Kidney epithelial cell (primary cell): ENCODE measurements around the gene SOCS1. TPM values are rescaled to one million over a fixed set of nuclear protein-coding genes. Genes with fewer than 3 reads are reported as not detected.

Experiments used
- DNase-seq: peaks from one replicate; pipeline ENCODE4 v3.0.0-alpha.2; 2010; ENCODE audit warnings: low read depth
- H3K27me3 ChIP-seq: 2 replicates; pipeline ENCODE4 v1.6.0; 2011; ENCODE audit warnings: low read length; ENCODE audit not compliant: control insufficient read depth, insufficient read depth
- H3K36me3 ChIP-seq: 2 replicates; pipeline ENCODE4 v1.5.1; 2011; ENCODE audit warnings: low read length; ENCODE audit not compliant: control insufficient read depth, insufficient read depth
- H3K4me3 ChIP-seq: 2 replicates; pipeline ENCODE4 v1.5.1; 2011; ENCODE audit warnings: low read depth, mild to moderate bottlenecking, control low read depth, low read length
- total RNA-seq: library from RNA; depleted of rRNA; stranded (reverse); fragments of >200 nt; gene quantifications from 2 replicates; pipeline ENCODE4 v1.2.3, GENCODE V29; 2015
- TF ChIP-seq, protein P1 (sequence below): IDR thresholded peaks from 2 replicates; pipeline ENCODE4 v1.5.1; 2011; ENCODE audit warnings: mild to moderate bottlenecking, moderate library complexity, low read length, control low read depth, inconsistent platforms; ENCODE audit not compliant: insufficient read depth, poor library complexity, severe bottlenecking

The SOCS1 gene
- total RNA-seq, 1 donor from 2014 or later: 1.2 TPM

DNA sequence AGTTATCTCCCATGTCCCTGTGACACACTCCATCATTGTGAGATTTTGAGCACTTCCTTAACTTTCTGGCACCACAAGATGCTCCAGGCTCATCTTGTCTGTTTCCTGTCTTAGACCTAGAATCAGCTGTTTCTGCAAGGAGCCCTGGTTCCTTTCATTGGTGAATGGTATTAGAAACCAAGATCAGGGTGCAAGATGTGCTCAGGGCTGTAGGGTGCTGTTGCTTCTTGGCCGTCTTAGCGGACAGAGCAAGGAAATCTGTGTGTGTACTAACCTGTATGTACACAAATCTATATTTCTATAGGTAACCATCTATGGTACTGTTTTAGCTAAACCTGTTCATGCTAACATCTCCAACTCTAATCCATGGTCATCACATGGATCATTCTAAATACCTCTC, 33.2 kb upstream of the SOCS1 start:
- H3K27me3 ChIP-seq: no peaks in the 10 kb centered on the region
- TF ChIP-seq, protein P1, sequence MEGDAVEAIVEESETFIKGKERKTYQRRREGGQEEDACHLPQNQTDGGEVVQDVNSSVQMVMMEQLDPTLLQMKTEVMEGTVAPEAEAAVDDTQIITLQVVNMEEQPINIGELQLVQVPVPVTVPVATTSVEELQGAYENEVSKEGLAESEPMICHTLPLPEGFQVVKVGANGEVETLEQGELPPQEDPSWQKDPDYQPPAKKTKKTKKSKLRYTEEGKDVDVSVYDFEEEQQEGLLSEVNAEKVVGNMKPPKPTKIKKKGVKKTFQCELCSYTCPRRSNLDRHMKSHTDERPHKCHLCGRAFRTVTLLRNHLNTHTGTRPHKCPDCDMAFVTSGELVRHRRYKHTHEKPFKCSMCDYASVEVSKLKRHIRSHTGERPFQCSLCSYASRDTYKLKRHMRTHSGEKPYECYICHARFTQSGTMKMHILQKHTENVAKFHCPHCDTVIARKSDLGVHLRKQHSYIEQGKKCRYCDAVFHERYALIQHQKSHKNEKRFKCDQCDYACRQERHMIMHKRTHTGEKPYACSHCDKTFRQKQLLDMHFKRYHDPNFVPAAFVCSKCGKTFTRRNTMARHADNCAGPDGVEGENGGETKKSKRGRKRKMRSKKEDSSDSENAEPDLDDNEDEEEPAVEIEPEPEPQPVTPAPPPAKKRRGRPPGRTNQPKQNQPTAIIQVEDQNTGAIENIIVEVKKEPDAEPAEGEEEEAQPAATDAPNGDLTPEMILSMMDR: no peak

DNA sequence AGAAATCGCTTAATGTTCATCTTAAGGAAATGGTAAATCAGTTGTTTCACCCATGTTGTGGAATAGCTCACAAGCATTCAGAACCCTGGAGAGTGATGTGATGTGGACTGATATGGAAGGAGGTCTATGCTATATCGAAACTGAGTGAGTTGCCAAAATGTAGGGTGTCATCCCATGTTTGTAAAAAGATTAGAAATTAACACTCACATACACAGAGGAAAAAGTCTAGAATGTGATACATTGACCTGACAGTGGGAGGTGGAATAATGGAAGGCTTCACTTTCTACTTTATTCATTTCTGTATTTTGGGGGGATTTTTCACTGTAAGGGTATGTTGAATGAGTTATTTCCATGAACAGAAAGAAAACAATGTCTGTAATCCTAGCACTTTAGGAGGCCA, 29.8 kb upstream of the SOCS1 start:
- Histone ChIP-seq H3K27me3 (no peaks in the 10 kb centered on the region), H3K4me3 (no peak overlapping the region), H3K36me3 (no peaks in the 10 kb centered on the region)
- TF ChIP-seq, protein P1: no peak
- no peak for DNase-seq

More for the DNA sequence above, 33.2 kb upstream of the SOCS1 start:
- DNase-seq: no peak
- Histone ChIP-seq H3K36me3 (no peaks in the 10 kb centered on the region), H3K4me3 (no peak overlapping the region)

DNA sequence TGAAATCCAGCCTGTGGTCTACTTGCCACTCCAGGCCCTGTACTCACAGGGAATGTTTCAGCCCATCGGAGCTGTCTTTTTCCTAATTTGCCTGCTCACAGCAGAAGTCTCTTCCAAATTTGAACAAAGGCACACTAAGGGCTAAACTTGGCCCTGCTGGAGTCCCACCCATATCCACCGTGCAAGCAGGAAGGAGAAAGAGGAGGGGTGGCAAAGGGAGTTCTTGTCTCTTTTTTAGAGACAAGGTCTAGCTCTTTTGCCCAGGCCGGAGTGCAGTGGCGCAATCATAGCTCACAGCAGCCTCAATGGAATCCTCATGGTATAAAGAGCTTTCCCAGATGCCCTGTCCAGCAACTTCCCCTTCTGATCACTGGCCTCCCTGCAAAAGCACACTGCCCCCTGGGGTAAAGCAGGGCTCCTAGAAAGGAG, 27.8 kb upstream of the SOCS1 start:
- H3K36me3 ChIP-seq: no peaks in the 10 kb centered on the region
- H3K4me3 ChIP-seq: no peak overlapping the region
- TF ChIP-seq, protein P1: no peak
- no peak for DNase-seq
- H3K27me3 ChIP-seq: no peaks in the 10 kb centered on the region

DNA sequence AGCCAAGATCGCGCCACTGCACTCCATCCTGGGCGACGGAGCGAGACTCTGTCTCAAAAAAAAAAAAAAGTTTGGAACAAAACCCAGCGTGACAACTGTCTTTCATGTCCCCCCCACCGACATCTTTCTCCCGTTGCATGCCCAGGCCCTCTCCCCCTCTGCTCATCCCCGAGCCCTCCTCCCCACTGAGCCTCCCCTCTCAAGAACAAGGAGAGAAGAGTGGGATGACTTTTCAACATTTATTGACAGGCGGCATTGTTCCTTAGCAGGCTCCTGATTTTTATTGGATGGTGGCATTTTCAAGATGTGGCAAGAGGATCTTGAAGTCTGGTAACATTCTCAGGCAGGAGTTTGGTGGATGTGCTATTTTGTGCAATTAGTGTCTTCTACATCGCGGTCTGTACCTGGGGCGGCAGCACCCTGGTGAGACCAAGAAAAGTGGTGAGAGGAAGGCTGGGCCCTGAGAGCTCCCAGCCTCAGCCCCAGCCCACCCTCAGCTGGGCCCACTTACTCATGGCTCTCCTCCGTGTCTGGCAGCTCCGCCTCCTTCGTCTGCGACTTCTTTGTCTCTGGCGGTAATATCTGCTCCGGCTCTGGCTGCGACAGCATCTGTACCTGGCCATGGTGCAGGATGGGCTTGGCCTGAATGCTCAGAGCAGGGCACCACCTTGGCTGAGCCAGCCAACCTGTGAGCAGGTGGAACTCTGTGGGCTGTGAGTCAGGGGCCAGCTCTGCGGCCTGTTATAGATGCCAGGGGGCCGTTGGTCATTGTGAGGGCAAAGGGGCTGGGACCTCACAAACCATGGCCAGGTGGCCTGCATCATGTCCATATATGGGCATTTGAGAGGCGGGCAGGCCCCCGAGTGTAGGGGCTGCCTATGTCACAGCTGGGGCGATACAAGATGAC, 24.9 kb upstream of the SOCS1 start, which contains the start of gene PRM1:
PRM1 (minus strand) TSS at position 715 of the 907 bp plus-strand sequence; CDS start at position 623, 92 bp downstream.
- TF ChIP-seq, protein P1: no peak
- Histone ChIP-seq H3K36me3 (no peaks in the 10 kb centered on the region), H3K27me3 (no peaks in the 10 kb centered on the region), H3K4me3 (no peak within 1 kb of the TSS)
- no peak for DNase-seq

DNA sequence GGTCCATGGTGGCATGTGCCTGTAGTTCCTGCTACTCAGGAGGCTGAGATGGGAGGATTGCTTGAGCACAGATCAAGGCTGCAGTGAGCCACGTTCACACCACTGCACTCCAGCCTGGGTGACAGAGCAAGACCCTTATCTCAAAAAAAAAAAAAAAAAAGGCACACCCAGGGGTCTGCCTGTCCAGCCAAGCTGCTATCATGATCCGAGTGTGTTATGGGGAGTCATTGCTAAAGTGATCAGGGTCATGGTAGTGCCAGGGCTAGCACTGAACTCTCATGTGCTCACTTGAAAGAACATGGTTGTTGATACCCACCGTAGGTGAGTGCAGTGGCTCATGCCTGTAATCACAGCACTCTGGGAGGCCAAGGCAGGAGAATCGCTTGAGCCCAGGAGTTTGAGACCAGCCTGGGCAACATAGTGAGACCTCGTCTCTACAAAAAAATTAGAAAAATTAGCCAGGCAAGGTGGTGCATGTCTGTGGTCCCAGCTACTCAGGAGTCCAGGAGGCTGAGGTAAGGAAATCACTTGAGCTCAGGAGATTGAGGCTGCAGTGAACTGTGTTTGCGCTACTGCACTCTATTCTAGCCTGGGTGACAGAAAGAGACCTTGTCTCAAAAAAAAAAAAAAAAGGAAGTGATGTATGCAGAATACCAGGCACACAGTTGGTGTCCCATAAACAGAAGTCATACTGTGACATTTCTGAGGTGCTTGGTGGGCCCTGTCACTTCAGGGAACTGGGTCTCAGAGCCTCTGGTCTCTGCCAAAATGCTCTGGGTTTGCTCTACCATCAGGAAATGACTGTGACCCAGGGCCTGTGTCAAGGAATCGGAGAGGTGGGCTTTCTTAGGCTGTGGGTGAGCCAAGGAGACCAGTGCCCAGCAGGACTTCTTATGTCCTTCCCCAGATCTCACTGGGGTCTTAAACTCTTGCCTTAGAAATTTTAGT, 23.0 kb upstream of the SOCS1 start:
- no peaks in the 10 kb centered on the region for H3K27me3 ChIP-seq
- no peaks in the 10 kb centered on the region for H3K36me3 ChIP-seq
- no peak overlapping the region for H3K4me3 ChIP-seq
- no peak for DNase-seq
- TF ChIP-seq, protein P1: no peak
